ENCODE data around the gene SLC28A2. TPM values are rescaled to one million over a fixed set of nuclear protein-coding genes. Genes with fewer than 3 reads are reported as not detected.

SLC28A2 gene
- total RNA-seq, 2 experiments from 2014 or later: not detected

- no peak for TF ChIP-seq EZH2phosphoT487 (IDR thresholded peaks at IDR 0.05; ENCODE audit: borderline replicate concordance, low read depth, low read length)
- TF ChIP-seq CTCF (conservative IDR thresholded peaks at IDR 0.05; ENCODE audit: low read length): no peak
- H3K4me3 ChIP-seq (ENCODE audit: low read depth, low read length, poor library complexity, severe bottlenecking): no peak overlapping the region
- no peak overlapping the region for H3K4me2 ChIP-seq (ENCODE audit: low read length)
- no peaks in the 10 kb centered on the region for H3K36me3 ChIP-seq (ENCODE audit: insufficient read depth, low read length)
- no peak overlapping the region for H3K27ac ChIP-seq (ENCODE audit: low read depth, low read length, poor library complexity, severe bottlenecking)
- DNase-seq (ENCODE audit: low spot score): no peak
- no peaks in the 10 kb centered on the region for H3K79me2 ChIP-seq (ENCODE audit: insufficient read depth, low read depth, low read length)
- ChIA-PET CTCF (ENCODE audit: unreplicated experiment) (no interaction called here), POLR2A (no interaction called here)
- H4K20me1 ChIP-seq (ENCODE audit: insufficient read depth, low read length): no peaks in the 10 kb centered on the region
- H2AFZ ChIP-seq (ENCODE audit: low read length): no peak overlapping the region
- intact Hi-C loops (cut with micrococcal nuclease; ENCODE audit: unreplicated experiment): no loop called here
- H3K4me1 ChIP-seq (ENCODE audit: insufficient read depth, low read length, poor library complexity, severe bottlenecking): no peaks in the 10 kb centered on the region
- H3K9me2 ChIP-seq (ENCODE audit: insufficient read depth, low read length): no peaks in the 10 kb centered on the region
- no TSS peak for BruUV-seq (replicated peaks)
- H3K9me3 ChIP-seq (ENCODE audit: low read length): no peaks in the 10 kb centered on the region
These were observed 10.9 kb downstream of the SLC28A2 start for GRCh38 chr15:45262906-45263461.

GRCh38 chr15:45263854-45264253 lies 11.8 kb downstream of the SLC28A2 start:
- Histone ChIP-seq H3K4me2 (ENCODE audit: low read length) (no peak overlapping the region), H3K79me2 (ENCODE audit: insufficient read depth, low read depth, low read length) (no peaks in the 10 kb centered on the region), H3K9me3 (ENCODE audit: low read length) (no peaks in the 10 kb centered on the region), H3K9me2 (ENCODE audit: insufficient read depth, low read length) (no peaks in the 10 kb centered on the region), H3K4me1 (ENCODE audit: insufficient read depth, low read length, poor library complexity, severe bottlenecking) (no peaks in the 10 kb centered on the region), H3K27ac (ENCODE audit: low read depth, low read length, poor library complexity, severe bottlenecking) (no peak overlapping the region), H3K4me3 (ENCODE audit: low read depth, low read length, poor library complexity, severe bottlenecking) (no peak overlapping the region), H3K36me3 (ENCODE audit: insufficient read depth, low read length) (no peaks in the 10 kb centered on the region), H4K20me1 (ENCODE audit: insufficient read depth, low read length) (no peaks in the 10 kb centered on the region), H2AFZ (ENCODE audit: low read length) (no peak overlapping the region)
- no TSS peak for BruUV-seq (replicated peaks)
- TF ChIP-seq CTCF (conservative IDR thresholded peaks at IDR 0.05; ENCODE audit: low read length) (no peak), EZH2phosphoT487 (IDR thresholded peaks at IDR 0.05; ENCODE audit: borderline replicate concordance, low read depth, low read length) (no peak)
- intact Hi-C loops (cut with micrococcal nuclease; ENCODE audit: unreplicated experiment): no loop called here
- CTCF ChIA-PET (ENCODE audit: unreplicated experiment): no interaction called here
- POLR2A ChIA-PET: no interaction called here
- DNase-seq (ENCODE audit: low spot score): no peak

GRCh38 chr15:45265506-45265905 lies 13.5 kb downstream of the SLC28A2 start:
- Histone ChIP-seq H3K79me2 (ENCODE audit: insufficient read depth, low read depth, low read length) (no peaks in the 10 kb centered on the region), H2AFZ (ENCODE audit: low read length) (no peak overlapping the region), H3K27ac (ENCODE audit: low read depth, low read length, poor library complexity, severe bottlenecking) (no peak overlapping the region), H4K20me1 (ENCODE audit: insufficient read depth, low read length) (no peaks in the 10 kb centered on the region), H3K4me3 (ENCODE audit: low read depth, low read length, poor library complexity, severe bottlenecking) (no peak overlapping the region), H3K36me3 (ENCODE audit: insufficient read depth, low read length) (no peaks in the 10 kb centered on the region), H3K4me1 (ENCODE audit: insufficient read depth, low read length, poor library complexity, severe bottlenecking) (no peaks in the 10 kb centered on the region), H3K9me3 (ENCODE audit: low read length) (no peaks in the 10 kb centered on the region), H3K4me2 (ENCODE audit: low read length) (no peak overlapping the region), H3K9me2 (ENCODE audit: insufficient read depth, low read length) (no peaks in the 10 kb centered on the region)
- TF ChIP-seq EZH2phosphoT487 (IDR thresholded peaks at IDR 0.05; ENCODE audit: borderline replicate concordance, low read depth, low read length) (no peak), CTCF (conservative IDR thresholded peaks at IDR 0.05; ENCODE audit: low read length) (no peak)
- BruUV-seq (replicated peaks): no TSS peak
- ChIA-PET CTCF (ENCODE audit: unreplicated experiment) (interaction anchor here (0.9 kb wide), 1 partner anchor 9 kb away, joined by 3 read pairs; no protein-coding TSS in a partner anchor), POLR2A (no interaction called here)
- DNase-seq (ENCODE audit: low spot score): no peak
- intact Hi-C loops (cut with micrococcal nuclease; ENCODE audit: unreplicated experiment): no loop called here
